ENCODE measurements around the gene SPAG5. TPM values are rescaled to one million over a fixed set of nuclear protein-coding genes. Genes with fewer than 3 reads are reported as not detected.

Gene SPAG5
- polyA plus RNA-seq, 3 donors from 2014 or later = 0.73 to 4.1 (median 3.2) TPM

GRCh38 chr17:28528327-28529012 is 70.4 kb downstream of the SPAG5 start:
- no peak for DNase-seq
- H3K36me3 Mint-ChIP-seq = no peaks in the 10 kb centered on the region
- H3K27me3 Mint-ChIP-seq (ENCODE audit: low read depth in 3 of 3) = peaks cover 0 to 2% (median 1%) of the 10 kb centered on the region in 3 donors
- H3K4me3 Mint-ChIP-seq = no peak overlapping the region
- no peaks in the 10 kb centered on the region for H3K4me1 Mint-ChIP-seq
- peaks cover 0 to 1% (median 0%) of the 10 kb centered on the region in 6 donors for H3K9me3 Mint-ChIP-seq
- no peak overlapping the region for H3K27ac Mint-ChIP-seq

GRCh38 chr17:28527859-28528258 is 71.0 kb downstream of the SPAG5 start:
- DNase-seq = no peak
- Mint-ChIP-seq H3K27ac (no peak overlapping the region), H3K4me3 (no peak overlapping the region), H3K9me3 (peaks cover 0 to 1% (median 0%) of the 10 kb centered on the region in 6 donors), H3K4me1 (no peaks in the 10 kb centered on the region), H3K36me3 (no peaks in the 10 kb centered on the region), H3K27me3 (ENCODE audit: low read depth in 3 of 3) (peaks cover 0 to 2% (median 1%) of the 10 kb centered on the region in 3 donors)

Other genes with a start within 250 kb of the SPAG5 start
- gene POLDIP2, start 241.5 kb downstream of the SPAG5 start, polyA plus RNA-seq = 100 to 1,000 TPM in 1 of 3 donors, 10 to 100 TPM in 2; 79.0 to 134 (median 80.3) TPM
- not detected for gene SEBOX, start 233.8 kb downstream of the SPAG5 start, polyA plus RNA-seq
- gene VTN, start 228.7 kb downstream of the SPAG5 start, polyA plus RNA-seq = not detected
- 1 to 10 TPM; 8.0 to 9.2 (median 9.1) TPM for gene SARM1, start 227.3 kb downstream of the SPAG5 start, polyA plus RNA-seq
- 1 to 10 TPM in 1 of 3 donors, under 1 TPM in 1, not detected in 1; 0.61 to 1.9 TPM for gene SLC46A1, start 192.8 kb downstream of the SPAG5 start, polyA plus RNA-seq
- not detected for gene SLC13A2, start 125.4 kb downstream of the SPAG5 start, polyA plus RNA-seq
- gene FOXN1, start 92.7 kb downstream of the SPAG5 start, polyA plus RNA-seq = not detected
- 10 to 100 TPM; 45.4 to 61.1 (median 50.4) TPM for gene UNC119, start 46.4 kb downstream of the SPAG5 start, polyA plus RNA-seq
- 100 to 1,000 TPM in 1 of 3 donors, 10 to 100 TPM in 2; 71.7 to 135 (median 96.8) TPM for gene PIGS, start 27.5 kb downstream of the SPAG5 start, polyA plus RNA-seq
- gene ALDOC, start 22.1 kb downstream of the SPAG5 start, polyA plus RNA-seq = 10 to 100 TPM; 50.9 to 80.1 (median 53.2) TPM
- gene RSKR, start 15.2 kb upstream of the SPAG5 start, polyA plus RNA-seq = under 1 TPM in 1 of 3 donors, not detected in 2; 0.73 TPM
- 10 to 100 TPM; 16.1 to 43.2 (median 24.3) TPM for gene BLTP2, start 46.1 kb upstream of the SPAG5 start, polyA plus RNA-seq
- gene SDF2, start 62.9 kb upstream of the SPAG5 start, polyA plus RNA-seq = 100 to 1,000 TPM; 101 to 153 (median 112) TPM
- gene SUPT6H, start 63.2 kb upstream of the SPAG5 start, polyA plus RNA-seq = 10 to 100 TPM in 1 of 3 donors, 1 to 10 TPM in 2; 5.2 to 18.3 (median 7.4) TPM
- gene PROCA1, start 112.9 kb upstream of the SPAG5 start, polyA plus RNA-seq = 1 to 10 TPM in 1 of 3 donors, under 1 TPM in 2; 0.59 to 1.8 (median 0.60) TPM
- 1 to 10 TPM; 2.3 to 6.1 (median 5.3) TPM for gene RAB34, start 118.8 kb upstream of the SPAG5 start, polyA plus RNA-seq
- gene RPL23A, start 121.0 kb upstream of the SPAG5 start, polyA plus RNA-seq = 1,000 to 10,000 TPM; 2,545 to 3,232 (median 2,896) TPM
- not detected for gene TLCD1, start 127.2 kb upstream of the SPAG5 start, polyA plus RNA-seq
- gene NEK8, start 129.8 kb upstream of the SPAG5 start, polyA plus RNA-seq = 1 to 10 TPM; 1.7 to 4.2 (median 3.6) TPM
- gene TRAF4, start 145.0 kb upstream of the SPAG5 start, polyA plus RNA-seq = 1 to 10 TPM; 2.5 to 5.1 (median 2.7) TPM
- gene FAM222B, start 243.8 kb upstream of the SPAG5 start, polyA plus RNA-seq = 10 to 100 TPM in 1 of 3 donors, 1 to 10 TPM in 2; 2.5 to 13.7 (median 4.9) TPM

All from immature natural killer cell (primary cell).